GM12878 (cell line): ENCODE data around the gene IFI27L2.

Experiments
- ATF3 ChIP-seq: IDR thresholded peaks from 2 replicates; pipeline ENCODE4 v1.6.1; 2011; ENCODE audit warnings: low read depth, mild to moderate bottlenecking, low read length, moderate library complexity, borderline replicate concordance; ENCODE audit errors: extremely low read depth
- CREM ChIP-seq: IDR thresholded peaks from 2 replicates; pipeline ENCODE4 v1.6.1; 2014; ENCODE audit warnings: antibody characterized with exemption, low read depth
- CTCF ChIP-seq, 3 experiments: IDR thresholded peaks in 2 of 3; conservative IDR thresholded peaks in 1 of 3; 2 replicates each; pipeline ENCODE4 v1.5.1; 2011; ENCODE audit warnings: low read depth in 3 of 3, low read length in 3 of 3, mild to moderate bottlenecking in 3 of 3, control low read depth in 2 of 3, moderate library complexity in 2 of 3, inconsistent platforms in 1 of 3, mixed read lengths in 1 of 3; ENCODE audit not compliant: control insufficient read depth in 2 of 3, insufficient read depth in 1 of 3; ENCODE audit errors: extremely low read depth in 1 of 3
- EP300 ChIP-seq, 2 experiments: fragments of 150-350 bp in 1 of 2; IDR thresholded peaks; 2 replicates each; pipeline ENCODE4 v1.6.1; 2011 to 2012; ENCODE audit warnings: low read depth in 2 of 2, low read length in 2 of 2, borderline replicate concordance in 1 of 2, improper control_type of control experiment in 1 of 2, inconsistent platforms in 1 of 2; ENCODE audit not compliant: control insufficient read depth in 1 of 2
- HCFC1 ChIP-seq: fragments of 150-350 bp; IDR thresholded peaks from 2 replicates; pipeline ENCODE4 v1.6.1; 2014; ENCODE audit warnings: low read length
- LARP7 ChIP-seq: fragments of 450-650 bp; IDR thresholded peaks from 2 replicates; pipeline ENCODE4 v1.6.1; 2017; ENCODE audit warnings: mild to moderate bottlenecking
- MAX ChIP-seq: IDR thresholded peaks from 2 replicates; pipeline ENCODE4 v1.6.1; 2012; ENCODE audit warnings: low read depth, low read length, improper control_type of control experiment
- NBN ChIP-seq: fragments of 450-650 bp; IDR thresholded peaks from 2 replicates; pipeline ENCODE4 v1.6.1; 2016
- SP1 ChIP-seq: IDR thresholded peaks from one replicate; pipeline ENCODE4 v1.6.1; 2011; ENCODE audit warnings: low read depth, low read length
- TCF3 ChIP-seq: IDR thresholded peaks from 2 replicates; pipeline ENCODE4 v1.6.1; 2012; ENCODE audit warnings: low read depth, mild to moderate bottlenecking, low read length, borderline replicate concordance; ENCODE audit not compliant: insufficient read depth
- YY1 ChIP-seq: IDR thresholded peaks from 2 replicates; pipeline ENCODE4 v1.6.1; 2011; ENCODE audit warnings: low read depth, mild to moderate bottlenecking, low read length
- ZBTB11 ChIP-seq: fragments of 450-650 bp; formaldehyde crosslinking; IDR thresholded peaks from 2 replicates; pipeline ENCODE4 v1.5.0; 2022; ENCODE audit warnings: mild to moderate bottlenecking, missing genetic modification characterization
- ZNF622 ChIP-seq: fragments of 450-650 bp; IDR thresholded peaks from 2 replicates; pipeline ENCODE4 v1.6.1; 2017; ENCODE audit warnings: mild to moderate bottlenecking, inconsistent platforms
- TF ChIP-seq, protein P1 (sequence below): fragments of 450-650 bp; IDR thresholded peaks from 2 replicates; pipeline ENCODE4 v1.6.1; 2016; ENCODE audit warnings: mild to moderate bottlenecking, moderate library complexity, borderline replicate concordance

DNA sequence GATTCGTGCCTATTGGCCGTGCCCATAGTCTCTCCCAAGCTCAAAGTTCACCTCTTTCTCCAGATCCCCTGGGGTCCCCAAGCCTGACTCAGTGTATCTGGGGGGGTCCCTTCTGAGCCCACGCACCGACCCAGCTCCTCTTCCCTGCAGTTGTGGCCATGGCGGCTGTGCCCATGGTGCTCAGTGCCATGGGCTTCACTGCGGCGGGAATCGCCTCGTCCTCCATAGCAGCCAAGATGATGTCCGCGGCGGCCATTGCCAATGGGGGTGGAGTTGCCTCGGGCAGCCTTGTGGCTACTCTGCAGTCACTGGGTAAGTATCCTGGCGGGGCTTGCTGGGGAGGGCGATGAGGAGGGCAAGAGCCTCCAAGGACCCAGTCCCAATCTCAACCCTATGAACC is 13.8 kb downstream of the IFI27L2 start:
- TF ChIP-seq ZBTB11 (no peak), CTCF (IDR thresholded peaks at IDR 0.05 in 2 of 3, conservative IDR thresholded peaks at IDR 0.05 in 1 of 3; ENCODE audit: control insufficient read depth in 2 of 3, extremely low read depth in 1 of 3, insufficient read depth in 1 of 3, low read depth in 3 of 3, low read length in 3 of 3) (no peak), ATF3 (no peak), CREM (no peak), MAX (no peak), EP300 (IDR thresholded peaks at IDR 0.05; ENCODE audit: borderline replicate concordance in 1 of 2, control insufficient read depth in 1 of 2, low read depth in 2 of 2, low read length in 2 of 2) (no peak), SP1 (no peak), NBN (no peak), YY1 (no peak), LARP7 (no peak), HCFC1 (no peak), TCF3 (no peak), ZNF622 (no peak)
- TF ChIP-seq, protein P1, sequence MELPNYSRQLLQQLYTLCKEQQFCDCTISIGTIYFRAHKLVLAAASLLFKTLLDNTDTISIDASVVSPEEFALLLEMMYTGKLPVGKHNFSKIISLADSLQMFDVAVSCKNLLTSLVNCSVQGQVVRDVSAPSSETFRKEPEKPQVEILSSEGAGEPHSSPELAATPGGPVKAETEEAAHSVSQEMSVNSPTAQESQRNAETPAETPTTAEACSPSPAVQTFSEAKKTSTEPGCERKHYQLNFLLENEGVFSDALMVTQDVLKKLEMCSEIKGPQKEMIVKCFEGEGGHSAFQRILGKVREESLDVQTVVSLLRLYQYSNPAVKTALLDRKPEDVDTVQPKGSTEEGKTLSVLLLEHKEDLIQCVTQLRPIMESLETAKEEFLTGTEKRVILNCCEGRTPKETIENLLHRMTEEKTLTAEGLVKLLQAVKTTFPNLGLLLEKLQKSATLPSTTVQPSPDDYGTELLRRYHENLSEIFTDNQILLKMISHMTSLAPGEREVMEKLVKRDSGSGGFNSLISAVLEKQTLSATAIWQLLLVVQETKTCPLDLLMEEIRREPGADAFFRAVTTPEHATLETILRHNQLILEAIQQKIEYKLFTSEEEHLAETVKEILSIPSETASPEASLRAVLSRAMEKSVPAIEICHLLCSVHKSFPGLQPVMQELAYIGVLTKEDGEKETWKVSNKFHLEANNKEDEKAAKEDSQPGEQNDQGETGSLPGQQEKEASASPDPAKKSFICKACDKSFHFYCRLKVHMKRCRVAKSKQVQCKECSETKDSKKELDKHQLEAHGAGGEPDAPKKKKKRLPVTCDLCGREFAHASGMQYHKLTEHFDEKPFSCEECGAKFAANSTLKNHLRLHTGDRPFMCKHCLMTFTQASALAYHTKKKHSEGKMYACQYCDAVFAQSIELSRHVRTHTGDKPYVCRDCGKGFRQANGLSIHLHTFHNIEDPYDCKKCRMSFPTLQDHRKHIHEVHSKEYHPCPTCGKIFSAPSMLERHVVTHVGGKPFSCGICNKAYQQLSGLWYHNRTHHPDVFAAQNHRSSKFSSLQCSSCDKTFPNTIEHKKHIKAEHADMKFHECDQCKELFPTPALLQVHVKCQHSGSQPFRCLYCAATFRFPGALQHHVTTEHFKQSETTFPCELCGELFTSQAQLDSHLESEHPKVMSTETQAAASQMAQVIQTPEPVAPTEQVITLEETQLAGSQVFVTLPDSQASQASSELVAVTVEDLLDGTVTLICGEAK: no peak
